Neural cell (in vitro differentiated cells): ENCODE data around the gene OR10A5. TPM values are rescaled to one million over a fixed set of nuclear protein-coding genes. Genes with fewer than 3 reads are reported as not detected.

ENCODE experiments used
- polyA plus RNA-seq: library from polyadenylated mRNA; depleted of rRNA; stranded (reverse); fragments of >200 nt; gene quantifications from 2 replicates; pipeline ENCODE4 v1.2.3, GENCODE V29; 2014

The OR10A5 gene
- polyA plus RNA-seq, 1 donor from 2014 or later = not detected

Other genes starting within 250 kb of the OR10A5 start
- gene RRP8, start 242.1 kb upstream of the OR10A5 start, polyA plus RNA-seq = 23.4 and 26.4 TPM in 2 replicates
- gene ILK, start 241.9 kb upstream of the OR10A5 start, polyA plus RNA-seq = 68.8 and 81.3 TPM in 2 replicates
- gene TAF10, start 233.5 kb upstream of the OR10A5 start, polyA plus RNA-seq = 30.9 and 39.7 TPM in 2 replicates
- 3.8 and 5.3 TPM in 2 replicates for gene TPP1, start 226.3 kb upstream of the OR10A5 start, polyA plus RNA-seq
- 30.1 and 42.4 TPM in 2 replicates for gene DCHS1, start 189.9 kb upstream of the OR10A5 start, polyA plus RNA-seq
- 23.0 and 28.3 TPM in 2 replicates for gene MRPL17, start 162.3 kb upstream of the OR10A5 start, polyA plus RNA-seq
- gene OR2AG2, start 73.7 kb upstream of the OR10A5 start, polyA plus RNA-seq = not detected in 2 replicates
- not detected in 2 replicates for gene OR2AG1, start 62.7 kb upstream of the OR10A5 start, polyA plus RNA-seq
- gene OR6A2, start 46.0 kb upstream of the OR10A5 start, polyA plus RNA-seq = 0.05 TPM in 1 of 2 replicates, not detected in the other
- gene OR10A2, start 17.4 kb downstream of the OR10A5 start, polyA plus RNA-seq = not detected in 2 replicates
- gene OR10A4, start 30.9 kb downstream of the OR10A5 start, polyA plus RNA-seq = not detected in 2 replicates
- not detected in 2 replicates for gene OR2D2, start 46.8 kb downstream of the OR10A5 start, polyA plus RNA-seq
- gene OR2D3, start 75.3 kb downstream of the OR10A5 start, polyA plus RNA-seq = not detected in 2 replicates
- gene ZNF215, start 80.7 kb downstream of the OR10A5 start, polyA plus RNA-seq = 0.38 and 2.5 TPM in 2 replicates
- gene ZNF214, start 174.7 kb downstream of the OR10A5 start, polyA plus RNA-seq = 6.9 and 7.6 TPM in 2 replicates
- gene NLRP14, start 174.8 kb downstream of the OR10A5 start, polyA plus RNA-seq = 0.44 and 0.48 TPM in 2 replicates
- gene RBMXL2, start 243.3 kb downstream of the OR10A5 start, polyA plus RNA-seq = not detected in 2 replicates